Keratinocyte (primary cell): ENCODE results near the gene LINGO1.

Experiments used
- EZH2 ChIP-seq: IDR thresholded peaks from one replicate; pipeline ENCODE4 v1.6.1; 2012; ENCODE audit warnings: inconsistent platforms, mild to moderate bottlenecking, low read length, moderate library complexity
- TF ChIP-seq, protein P1 (sequence below), 3 experiments: IDR thresholded peaks in 1 of 3; conservative IDR thresholded peaks in 1 of 3; optimal IDR thresholded peaks in 1 of 3; 2 replicates in 2 of 3; 3 replicates in 1 of 3; pipeline versions ENCODE3 to v1.5.1; 2011; ENCODE audit warnings: low read length in 3 of 3, mild to moderate bottlenecking in 3 of 3, moderate library complexity in 2 of 3, control low read depth in 1 of 3, inconsistent platforms in 1 of 3; ENCODE audit not compliant: insufficient read depth in 2 of 3; ENCODE audit errors: extremely low read depth in 1 of 3

- TF ChIP-seq, protein P1, sequence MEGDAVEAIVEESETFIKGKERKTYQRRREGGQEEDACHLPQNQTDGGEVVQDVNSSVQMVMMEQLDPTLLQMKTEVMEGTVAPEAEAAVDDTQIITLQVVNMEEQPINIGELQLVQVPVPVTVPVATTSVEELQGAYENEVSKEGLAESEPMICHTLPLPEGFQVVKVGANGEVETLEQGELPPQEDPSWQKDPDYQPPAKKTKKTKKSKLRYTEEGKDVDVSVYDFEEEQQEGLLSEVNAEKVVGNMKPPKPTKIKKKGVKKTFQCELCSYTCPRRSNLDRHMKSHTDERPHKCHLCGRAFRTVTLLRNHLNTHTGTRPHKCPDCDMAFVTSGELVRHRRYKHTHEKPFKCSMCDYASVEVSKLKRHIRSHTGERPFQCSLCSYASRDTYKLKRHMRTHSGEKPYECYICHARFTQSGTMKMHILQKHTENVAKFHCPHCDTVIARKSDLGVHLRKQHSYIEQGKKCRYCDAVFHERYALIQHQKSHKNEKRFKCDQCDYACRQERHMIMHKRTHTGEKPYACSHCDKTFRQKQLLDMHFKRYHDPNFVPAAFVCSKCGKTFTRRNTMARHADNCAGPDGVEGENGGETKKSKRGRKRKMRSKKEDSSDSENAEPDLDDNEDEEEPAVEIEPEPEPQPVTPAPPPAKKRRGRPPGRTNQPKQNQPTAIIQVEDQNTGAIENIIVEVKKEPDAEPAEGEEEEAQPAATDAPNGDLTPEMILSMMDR (optimal IDR thresholded peaks at IDR 0.05 in 1 of 3, IDR thresholded peaks at IDR 0.05 in 1 of 3, conservative IDR thresholded peaks at IDR 0.05 in 1 of 3; ENCODE audit: extremely low read depth in 1 of 3, insufficient read depth in 2 of 3, low read length in 3 of 3) = no peak
- TF ChIP-seq EZH2 = no peak
Measured at GRCh38 chr15:77613814-77614213, 18.9 kb downstream of the LINGO1 start.
